A549 (cell line): ENCODE results near the gene PKD1. TPM values are rescaled to one million over a fixed set of nuclear protein-coding genes. Genes with fewer than 3 reads are reported as not detected.

ENCODE experiments used
- ATAC-seq, 2 experiments: fragments of 200-7000 bp in 1 of 2; fragments of >200 bp in 1 of 2; cut with Nextera tagmentation in 1 of 2; cut with Tn5 transposase in 1 of 2; 3 replicates each; pipeline versions ENCODE4 v1.8.0 to v1.9.1; 2018 to 2020; ENCODE audit warnings: mild to moderate bottlenecking in 1 of 2, moderate library complexity in 1 of 2
- CTCF ChIA-PET: fragments of 300-600 bp; sonication (Branson Sonifier 250); formaldehyde crosslinking; extraction: SDS; loops from one replicate; lab custom pipeline; 2021; ENCODE audit warnings: antibody characterized with exemption, inconsistent platforms; lab: Yijun Ruan, JAX
- POLR2A ChIA-PET: fragments of 350-600 bp; formaldehyde crosslinking; extraction: SDS; loops from one replicate; lab custom pipeline; 2021; ENCODE audit warnings: antibody characterized with exemption, inconsistent platforms; lab: Yijun Ruan, JAX
- DNase-seq, 2 experiments: peaks; one replicate each; pipeline versions ENCODE4 v3.0.0 to v3.0.0-alpha.2; 2011 to 2016; ENCODE audit warnings: low read depth in 1 of 2, low spot score in 1 of 2
- FAIRE-seq: peaks from 2 replicates; lab custom pipeline; 2011; peaks lifted over from hg19 to GRCh38; lab: Jason Lieb, UNC
- H3K27ac ChIP-seq, 2 experiments: fragments of >200 bp; sonication (Bioruptor Twin); formaldehyde crosslinking; 3 replicates each; pipeline ENCODE4 v1.5.1; 2016 to 2017
- H3K4me1 ChIP-seq: fragments of >200 bp; sonication (Bioruptor Twin); formaldehyde crosslinking; 3 replicates; pipeline ENCODE4 v1.6.1; 2016
- H3K4me2 ChIP-seq: fragments of >200 bp; sonication (Bioruptor Twin); formaldehyde crosslinking; 3 replicates; pipeline ENCODE4 v1.6.1; 2016
- H3K4me3 ChIP-seq: fragments of >200 bp; sonication (Bioruptor Twin); formaldehyde crosslinking; 3 replicates; pipeline ENCODE4 v1.5.1; 2016
- H3K9me3 ChIP-seq: fragments of >200 bp; sonication (Bioruptor Twin); formaldehyde crosslinking; 3 replicates; pipeline ENCODE4 v1.6.1; 2016
- CBX8 ChIP-seq: fragments of 200-600 bp; sonication (generic); IDR thresholded peaks from 2 replicates; pipeline ENCODE4 v1.6.1; 2016
- CHD4 ChIP-seq: fragments of 200-600 bp; sonication (generic); IDR thresholded peaks from 2 replicates; pipeline ENCODE4 v1.6.1; 2016; ENCODE audit warnings: antibody characterized with exemption, mild to moderate bottlenecking, borderline replicate concordance
- ESRRA ChIP-seq: fragments of 150-350 bp; IDR thresholded peaks from 2 replicates; pipeline ENCODE4 v1.6.1; 2014; ENCODE audit warnings: mild to moderate bottlenecking, low read length, borderline replicate concordance
- FOSL2 ChIP-seq, 2 experiments: fragments of 450-650 bp in 1 of 2; fragments of >200 bp in 1 of 2; sonication (Bioruptor Twin) in 1 of 2; formaldehyde crosslinking; IDR thresholded peaks; 2 replicates each; pipeline versions ENCODE4 v1.5.0 to v1.6.1; 2016 to 2020; ENCODE audit warnings: mild to moderate bottlenecking in 1 of 2, moderate library complexity in 1 of 2
- FOXS1 ChIP-seq: fragments of 250-450 bp; sonication (Bioruptor Pico); IDR thresholded peaks from 2 replicates; pipeline ENCODE4 v1.5.0; 2020; ENCODE audit warnings: mild to moderate bottlenecking, moderate library complexity
- HDAC2 ChIP-seq: fragments of 200-600 bp; sonication (generic); IDR thresholded peaks from 2 replicates; pipeline ENCODE4 v1.6.1; 2016
- HEYL ChIP-seq: fragments of 250-450 bp; sonication (Bioruptor Pico); IDR thresholded peaks from 2 replicates; pipeline ENCODE4 v1.8.0; 2021; ENCODE audit warnings: mild to moderate bottlenecking, moderate library complexity
- HOXA7 ChIP-seq: fragments of 250-450 bp; sonication (Bioruptor Pico); IDR thresholded peaks from 2 replicates; pipeline ENCODE4 v1.5.0; 2020; ENCODE audit warnings: mild to moderate bottlenecking, moderate library complexity
- HOXB13 ChIP-seq: fragments of 250-450 bp; sonication (Bioruptor Pico); IDR thresholded peaks from 2 replicates; pipeline ENCODE4 v1.5.0; 2020; ENCODE audit warnings: low read depth, mild to moderate bottlenecking, moderate library complexity
- JUN ChIP-seq, 2 experiments: fragments of >200 bp; sonication (Bioruptor Twin); formaldehyde crosslinking; IDR thresholded peaks; 2 replicates in 1 of 2; 3 replicates in 1 of 2; pipeline ENCODE4 v1.6.1; 2016 to 2017
- KDM1A ChIP-seq: fragments of 200-600 bp; sonication (generic); IDR thresholded peaks from 2 replicates; pipeline ENCODE4 v1.6.1; 2016; ENCODE audit warnings: low read depth, mild to moderate bottlenecking
- KDM5A ChIP-seq: fragments of 200-600 bp; sonication (generic); IDR thresholded peaks from 2 replicates; pipeline ENCODE4 v1.6.1; 2016; ENCODE audit warnings: antibody characterized with exemption, mild to moderate bottlenecking
- MAFK ChIP-seq: fragments of 450-650 bp; IDR thresholded peaks from 2 replicates; pipeline ENCODE4 v1.6.1; 2014; ENCODE audit not compliant: partially characterized antibody
- MYC ChIP-seq: IDR thresholded peaks from 2 replicates; pipeline ENCODE4 v1.6.1; 2012; ENCODE audit warnings: mild to moderate bottlenecking, inconsistent platforms, low read length, improper control_type of control experiment, borderline replicate concordance
- NFE2L2 ChIP-seq: fragments of 150-350 bp; conservative IDR thresholded peaks from 2 replicates; pipeline ENCODE4 v1.6.1; 2014; ENCODE audit warnings: low read length
- PHF8 ChIP-seq: fragments of 200-600 bp; sonication (generic); IDR thresholded peaks from 2 replicates; pipeline ENCODE4 v1.6.1; 2016; ENCODE audit warnings: low read depth, mild to moderate bottlenecking, antibody characterized with exemption, moderate library complexity, borderline replicate concordance
- RAD21 ChIP-seq, 2 experiments: fragments of >200 bp in 1 of 2; sonication (Bioruptor Twin) in 1 of 2; formaldehyde crosslinking in 1 of 2; IDR thresholded peaks in 1 of 2; conservative IDR thresholded peaks in 1 of 2; 2 replicates in 1 of 2; 3 replicates in 1 of 2; pipeline ENCODE4 v1.6.1; 2012 to 2018; ENCODE audit warnings: inconsistent platforms in 1 of 2
- RARB ChIP-seq: fragments of 250-450 bp; sonication (Bioruptor Pico); IDR thresholded peaks from 2 replicates; pipeline ENCODE4 v1.8.0; 2021; ENCODE audit warnings: mild to moderate bottlenecking, moderate library complexity
- RFX5 ChIP-seq: fragments of 450-650 bp; IDR thresholded peaks from 2 replicates; pipeline ENCODE4 v1.7.1; 2014; ENCODE audit warnings: antibody characterized with exemption, mild to moderate bottlenecking, moderate library complexity
- RNF2 ChIP-seq: fragments of 200-600 bp; sonication (generic); IDR thresholded peaks from 2 replicates; pipeline ENCODE4 v1.6.1; 2016; ENCODE audit warnings: low read depth, mild to moderate bottlenecking, antibody characterized with exemption, moderate library complexity, borderline replicate concordance
- SMC3 ChIP-seq: fragments of >200 bp; sonication (Bioruptor Twin); formaldehyde crosslinking; IDR thresholded peaks from 3 replicates; pipeline ENCODE4 v1.6.1; 2018; ENCODE audit warnings: inconsistent platforms
- SREBF2 ChIP-seq: fragments of 450-650 bp; IDR thresholded peaks from 2 replicates; pipeline ENCODE4 v1.6.1; 2014; ENCODE audit warnings: mild to moderate bottlenecking, moderate library complexity
- ZNF302 ChIP-seq: fragments of 250-450 bp; sonication (Bioruptor Pico); IDR thresholded peaks from 2 replicates; pipeline ENCODE4 v1.9.0; 2021; ENCODE audit warnings: inconsistent platforms, mild to moderate bottlenecking, moderate library complexity
- WGBS: methylation state at CpG from one replicate; pipeline ENCODE4 v1.1.6; 2017; ENCODE audit errors: missing lambda C conversion rate; 5-methylcytosine and 5-hydroxymethylcytosine counted together
- polyA plus RNA-seq, 4 experiments: library from polyadenylated mRNA; depleted of rRNA in 3 of 4; stranded (reverse); fragments of >200 nt; fragmentation: RNase III in 1 of 4; extraction: RNeasy Plus Mini Kit Qiagen cat#74134 plus additional on column Dnase treatment in 1 of 4; gene quantifications; 2 replicates in 3 of 4; 3 replicates in 1 of 4; pipeline ENCODE4 v1.2.3, GENCODE V29; 2011 to 2017
- TF ChIP-seq, protein P1 (sequence below): IDR thresholded peaks from 2 replicates; pipeline ENCODE4 v1.6.1; 2012
- TF ChIP-seq, protein P2 (sequence below): fragments of 450-650 bp; IDR thresholded peaks from 2 replicates; pipeline ENCODE4 v1.6.1; 2014; ENCODE audit warnings: antibody characterized with exemption
- TF ChIP-seq, protein P3 (sequence below): fragments of 250-450 bp; sonication (Bioruptor Pico); IDR thresholded peaks from 2 replicates; pipeline ENCODE4 v1.5.0; 2021; ENCODE audit warnings: mild to moderate bottlenecking, moderate library complexity, borderline replicate concordance
- TF ChIP-seq, protein P4 (sequence below): fragments of 150-350 bp; IDR thresholded peaks from 2 replicates; pipeline ENCODE4 v1.6.1; 2014; ENCODE audit warnings: low read depth, mild to moderate bottlenecking, low read length

PKD1 gene
- polyA plus RNA-seq, 2 of the 4 experiments (the other 2 are of a cell fraction) = 11.5 to 39.2 TPM

DNA sequence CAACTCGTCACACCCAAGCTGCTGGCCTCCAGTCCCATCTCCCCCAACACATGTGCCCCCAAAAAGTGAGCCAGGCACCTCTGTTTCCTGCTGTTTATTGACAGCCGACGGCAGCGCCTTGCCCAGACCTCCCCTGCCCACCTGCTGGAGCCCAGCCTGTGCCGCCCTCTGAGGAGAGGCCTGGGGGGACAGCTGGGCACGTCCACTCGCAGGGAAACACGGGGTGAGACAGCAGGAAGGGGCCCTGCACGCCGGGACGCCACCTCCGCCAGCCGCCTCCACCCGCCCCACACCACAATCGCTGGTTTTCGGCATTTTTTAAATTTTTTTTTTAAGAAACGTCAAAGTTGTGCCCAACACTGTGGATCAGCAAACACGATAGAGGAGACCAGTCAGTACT is 41.4 kb upstream of the PKD1 start:
- no peak for FAIRE-seq
- Histone ChIP-seq H3K4me2 (no peak overlapping the region), H3K9me3 (no peaks in the 10 kb centered on the region), H3K4me1 (no peaks in the 10 kb centered on the region), H3K27ac (no peak overlapping the region), H3K4me3 (no peak overlapping the region)
- WGBS = 92% methylated on average over 18 of the region's 18 CpGs
- ChIA-PET POLR2A (interaction anchor here (0.7 to 2.1 kb wide), 2 partner anchors 12 to 22 kb away, joined by 5 to 9 read pairs; partner anchors contain the start of gene TRAF7), CTCF (interaction anchor here (1.0 to 3.1 kb wide), 2 partner anchors 17 to 20 kb away, joined by 4 to 12 read pairs; no protein-coding TSS in a partner anchor)
- DNase-seq = no peak
- TF ChIP-seq SMC3 = no peak
- TF ChIP-seq, protein P1, sequence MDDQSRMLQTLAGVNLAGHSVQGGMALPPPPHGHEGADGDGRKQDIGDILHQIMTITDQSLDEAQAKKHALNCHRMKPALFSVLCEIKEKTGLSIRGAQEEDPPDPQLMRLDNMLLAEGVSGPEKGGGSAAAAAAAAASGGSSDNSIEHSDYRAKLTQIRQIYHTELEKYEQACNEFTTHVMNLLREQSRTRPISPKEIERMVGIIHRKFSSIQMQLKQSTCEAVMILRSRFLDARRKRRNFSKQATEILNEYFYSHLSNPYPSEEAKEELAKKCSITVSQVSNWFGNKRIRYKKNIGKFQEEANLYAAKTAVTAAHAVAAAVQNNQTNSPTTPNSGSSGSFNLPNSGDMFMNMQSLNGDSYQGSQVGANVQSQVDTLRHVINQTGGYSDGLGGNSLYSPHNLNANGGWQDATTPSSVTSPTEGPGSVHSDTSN = no peak
- TF ChIP-seq, protein P2, sequence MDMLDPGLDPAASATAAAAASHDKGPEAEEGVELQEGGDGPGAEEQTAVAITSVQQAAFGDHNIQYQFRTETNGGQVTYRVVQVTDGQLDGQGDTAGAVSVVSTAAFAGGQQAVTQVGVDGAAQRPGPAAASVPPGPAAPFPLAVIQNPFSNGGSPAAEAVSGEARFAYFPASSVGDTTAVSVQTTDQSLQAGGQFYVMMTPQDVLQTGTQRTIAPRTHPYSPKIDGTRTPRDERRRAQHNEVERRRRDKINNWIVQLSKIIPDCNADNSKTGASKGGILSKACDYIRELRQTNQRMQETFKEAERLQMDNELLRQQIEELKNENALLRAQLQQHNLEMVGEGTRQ = no peak
- no peak for TF ChIP-seq CHD4
- TF ChIP-seq CBX8 = no peak
- TF ChIP-seq JUN (IDR thresholded peaks at IDR 0.05) = no peak
- TF ChIP-seq PHF8 = no peak
- ATAC-seq = no peak

DNA sequence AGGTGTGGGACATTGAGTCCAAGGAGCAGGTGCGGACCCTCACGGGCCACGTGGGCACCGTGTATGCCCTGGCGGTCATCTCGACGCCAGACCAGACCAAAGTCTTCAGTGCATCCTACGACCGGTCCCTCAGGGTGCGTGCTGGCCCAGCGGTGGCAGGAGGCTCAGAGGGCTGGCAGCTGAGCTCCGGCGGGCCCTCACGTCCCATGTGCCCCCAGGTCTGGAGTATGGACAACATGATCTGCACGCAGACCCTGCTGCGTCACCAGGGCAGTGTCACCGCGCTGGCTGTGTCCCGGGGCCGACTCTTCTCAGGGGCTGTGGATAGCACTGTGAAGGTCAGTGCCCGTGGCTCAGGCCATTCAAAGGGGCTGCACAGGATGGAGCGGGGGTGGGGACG is 40.3 kb upstream of the PKD1 start:
- H3K4me1 ChIP-seq = no peaks in the 10 kb centered on the region
- POLR2A ChIA-PET = interaction anchor here (0.5 kb wide), 1 partner anchor 299 kb away, joined by 3 read pairs; no protein-coding TSS in a partner anchor
- 96% methylated on average over 17 of the region's 23 CpGs for WGBS
- TF ChIP-seq CHD4 = no peak
- TF ChIP-seq, protein P1 = no peak
- no peak for TF ChIP-seq RAD21 (conservative IDR thresholded peaks at IDR 0.05 in 1 of 2, IDR thresholded peaks at IDR 0.05 in 1 of 2)
- no peak for TF ChIP-seq RNF2
- no peak for TF ChIP-seq FOXS1 (CRISPR knock-in tag)
- TF ChIP-seq KDM5A = no peak
- TF ChIP-seq, protein P3, sequence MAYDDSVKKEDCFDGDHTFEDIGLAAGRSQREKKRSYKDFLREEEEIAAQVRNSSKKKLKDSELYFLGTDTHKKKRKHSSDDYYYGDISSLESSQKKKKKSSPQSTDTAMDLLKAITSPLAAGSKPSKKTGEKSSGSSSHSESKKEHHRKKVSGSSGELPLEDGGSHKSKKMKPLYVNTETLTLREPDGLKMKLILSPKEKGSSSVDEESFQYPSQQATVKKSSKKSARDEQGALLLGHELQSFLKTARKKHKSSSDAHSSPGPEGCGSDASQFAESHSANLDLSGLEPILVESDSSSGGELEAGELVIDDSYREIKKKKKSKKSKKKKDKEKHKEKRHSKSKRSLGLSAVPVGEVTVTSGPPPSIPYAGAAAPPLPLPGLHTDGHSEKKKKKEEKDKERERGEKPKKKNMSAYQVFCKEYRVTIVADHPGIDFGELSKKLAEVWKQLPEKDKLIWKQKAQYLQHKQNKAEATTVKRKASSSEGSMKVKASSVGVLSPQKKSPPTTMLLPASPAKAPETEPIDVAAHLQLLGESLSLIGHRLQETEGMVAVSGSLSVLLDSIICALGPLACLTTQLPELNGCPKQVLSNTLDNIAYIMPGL (CRISPR knock-in tag) = no peak
- no peak for TF ChIP-seq ZNF302 (CRISPR knock-in tag)
- TF ChIP-seq HDAC2 = no peak
- TF ChIP-seq RARB (CRISPR knock-in tag) = no peak
- TF ChIP-seq MAFK = no peak
- TF ChIP-seq HOXB13 (CRISPR knock-in tag) = no peak
- DNase-seq = no peak
- no peak for ATAC-seq
- no peak overlapping the region for H3K4me2 ChIP-seq
- FAIRE-seq = no peak
- H3K27ac ChIP-seq = no peak overlapping the region
- H3K4me3 ChIP-seq = no peak overlapping the region
- CTCF ChIA-PET = interaction anchor here (0.7 to 3.1 kb wide), 3 partner anchors 18 to 172 kb away, joined by 3 to 12 read pairs (median 3); partner anchors contain the start of gene E4F1
- H3K9me3 ChIP-seq = no peaks in the 10 kb centered on the region

DNA sequence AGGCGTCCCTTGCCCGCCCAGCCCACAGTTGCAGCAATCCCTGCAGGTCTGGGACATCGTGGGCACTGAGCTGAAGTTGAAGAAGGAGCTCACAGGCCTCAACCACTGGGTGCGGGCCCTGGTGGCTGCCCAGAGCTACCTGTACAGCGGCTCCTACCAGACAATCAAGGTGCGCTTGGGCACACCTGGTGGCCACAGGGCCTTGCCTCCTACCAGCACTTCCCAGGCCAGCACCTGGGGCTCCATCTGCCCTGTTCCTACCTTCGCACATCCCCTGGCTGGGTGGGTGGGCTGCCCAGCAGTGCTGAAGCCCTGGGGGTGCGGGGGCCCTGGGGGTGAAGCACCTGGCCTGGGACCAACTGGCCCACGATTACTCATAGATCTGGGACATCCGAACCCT is 39.8 kb upstream of the PKD1 start:
- no peaks in the 10 kb centered on the region for H3K4me1 ChIP-seq
- no peaks in the 10 kb centered on the region for H3K9me3 ChIP-seq
- DNase-seq (no peak), ATAC-seq (no peak), FAIRE-seq (no peak)
- WGBS = 85% methylated on average over 4 of the region's 10 CpGs
- ChIA-PET CTCF (interaction anchor here (0.9 to 3.1 kb wide), 2 partner anchors 19 to 48 kb away, joined by 3 to 12 read pairs; partner anchors contain the start of gene E4F1), POLR2A (no interaction called here)
- H3K27ac ChIP-seq = no peak overlapping the region
- H3K4me3 ChIP-seq = no peak overlapping the region
- no peak overlapping the region for H3K4me2 ChIP-seq
- TF ChIP-seq FOSL2 (IDR thresholded peaks at IDR 0.05) (no peak), FOSL2 (CRISPR knock-in tag; IDR thresholded peaks at IDR 0.05) (no peak), MAFK (no peak), RFX5 (no peak), RAD21 (conservative IDR thresholded peaks at IDR 0.05 in 1 of 2, IDR thresholded peaks at IDR 0.05 in 1 of 2) (no peak), NFE2L2 (no peak), CHD4 (no peak), MYC (no peak), SREBF2 (no peak), ESRRA (no peak), KDM1A (no peak), HOXA7 (CRISPR knock-in tag) (no peak), HEYL (CRISPR knock-in tag) (no peak)
- TF ChIP-seq, protein P4, sequence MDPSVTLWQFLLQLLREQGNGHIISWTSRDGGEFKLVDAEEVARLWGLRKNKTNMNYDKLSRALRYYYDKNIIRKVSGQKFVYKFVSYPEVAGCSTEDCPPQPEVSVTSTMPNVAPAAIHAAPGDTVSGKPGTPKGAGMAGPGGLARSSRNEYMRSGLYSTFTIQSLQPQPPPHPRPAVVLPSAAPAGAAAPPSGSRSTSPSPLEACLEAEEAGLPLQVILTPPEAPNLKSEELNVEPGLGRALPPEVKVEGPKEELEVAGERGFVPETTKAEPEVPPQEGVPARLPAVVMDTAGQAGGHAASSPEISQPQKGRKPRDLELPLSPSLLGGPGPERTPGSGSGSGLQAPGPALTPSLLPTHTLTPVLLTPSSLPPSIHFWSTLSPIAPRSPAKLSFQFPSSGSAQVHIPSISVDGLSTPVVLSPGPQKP = no peak
- TF ChIP-seq, protein P2 = no peak
